DND-41 (cell line): ENCODE results near the gene SMARCD1.

ENCODE experiments used
- ATAC-seq: fragments of 200-7000 bp; cut with Tn5 transposase; 3 replicates; pipeline ENCODE4 v1.9.1; 2021; ENCODE audit warnings: low read depth; ENCODE audit not compliant: insufficient read depth
- DNase-seq: peaks from one replicate; pipeline ENCODE4 v3.0.0-alpha.2; 2020
- H2AFZ ChIP-seq: 2 replicates; pipeline ENCODE4 v1.6.0; 2012; ENCODE audit warnings: low read depth, low read length
- H3K27ac ChIP-seq: 2 replicates; pipeline ENCODE4 v1.5.1; 2012; ENCODE audit warnings: low read length, inconsistent platforms
- H3K27me3 ChIP-seq: fragments of 200-600 bp; sonication (generic); 2 replicates; pipeline ENCODE4 v1.6.0; 2012; ENCODE audit warnings: low read length, mild to moderate bottlenecking, inconsistent platforms; ENCODE audit not compliant: insufficient read depth, poor library complexity
- H3K36me3 ChIP-seq: 2 replicates; pipeline ENCODE4 v1.5.1; 2012; ENCODE audit warnings: low read length, inconsistent platforms; ENCODE audit not compliant: insufficient read depth
- H3K4me1 ChIP-seq: 2 replicates; pipeline ENCODE4 v1.5.1; 2012; ENCODE audit warnings: mild to moderate bottlenecking, low read length; ENCODE audit not compliant: insufficient read depth
- H3K4me2 ChIP-seq: 2 replicates; pipeline ENCODE4 v1.6.0; 2012; ENCODE audit warnings: mild to moderate bottlenecking, moderate library complexity, low read length, inconsistent platforms; ENCODE audit not compliant: insufficient read depth
- H3K4me3 ChIP-seq, 2 experiments: fragments of 200-600 bp in 1 of 2; shearing (Covaris generic) in 1 of 2; 2 replicates each; pipeline ENCODE4 v1.5.1; 2012 to 2016; ENCODE audit warnings: inconsistent platforms in 2 of 2, low read length in 2 of 2, mild to moderate bottlenecking in 2 of 2, low read depth in 1 of 2, moderate library complexity in 1 of 2
- H3K79me2 ChIP-seq: 2 replicates; pipeline ENCODE4 v1.6.0; 2012; ENCODE audit warnings: low read length, inconsistent platforms; ENCODE audit not compliant: insufficient read depth
- H3K9ac ChIP-seq: 2 replicates; pipeline ENCODE4 v1.6.0; 2012; ENCODE audit warnings: low read depth, mild to moderate bottlenecking, inconsistent platforms, low read length, moderate library complexity
- H3K9me3 ChIP-seq: 2 replicates; pipeline ENCODE4 v1.5.1; 2012; ENCODE audit warnings: low read length, moderate library complexity, mild to moderate bottlenecking, inconsistent platforms; ENCODE audit not compliant: insufficient read depth, severe bottlenecking
- H4K20me1 ChIP-seq: 2 replicates; pipeline ENCODE4 v1.6.0; 2012; ENCODE audit warnings: low read length; ENCODE audit not compliant: insufficient read depth
- CTCF ChIP-seq: IDR thresholded peaks from 2 replicates; pipeline ENCODE4 v1.5.1; 2012; ENCODE audit warnings: borderline replicate concordance, low read length, moderate library complexity, mild to moderate bottlenecking; ENCODE audit not compliant: poor library complexity, severe bottlenecking; ENCODE audit errors: extremely low read depth
- EZH2 ChIP-seq: IDR thresholded peaks from 3 replicates; pipeline ENCODE4 v1.6.1; 2012; ENCODE audit warnings: borderline replicate concordance, low read depth, mild to moderate bottlenecking, moderate library complexity, low read length, inconsistent platforms; ENCODE audit not compliant: severe bottlenecking

The SMARCD1 gene

GRCh38 chr12:50084775-50085614, at the start of gene SMARCD1:
Gene SMARCD1 (plus strand): TSS chr12:50085342. CDS start chr12:50085370, 28 bp downstream.
- peak; percentile 95 for DNase-seq
- Histone ChIP-seq H3K36me3 (peaks cover 41% of the 10 kb centered on the region), H3K9me3 (no peaks in the 10 kb centered on the region), H3K27me3 (no peaks in the 10 kb centered on the region), H3K4me3 (peak within 1 kb of the TSS; percentile 80 to 98), H3K4me1 (peaks cover 43% of the 10 kb centered on the region), H3K27ac (peak within 1 kb of the TSS; percentile 88), H3K79me2 (peaks cover 49% of the 10 kb centered on the region), H3K4me2 (peak within 1 kb of the TSS; percentile 97), H4K20me1 (peaks cover 26% of the 10 kb centered on the region), H3K9ac (peak within 1 kb of the TSS; percentile 79), H2AFZ (peak within 1 kb of the TSS; percentile 99)
- TF ChIP-seq EZH2 (no peak), CTCF (peak; percentile 87)
- ATAC-seq: peak; percentile 91

- no peak for TF ChIP-seq CTCF
- TF ChIP-seq EZH2: no peak
- H3K4me2 ChIP-seq: no peak overlapping the region
- no peaks in the 10 kb centered on the region for H3K4me1 ChIP-seq
- ATAC-seq (no peak), DNase-seq (no peak)
- no peak overlapping the region for H2AFZ ChIP-seq
- H3K9me3 ChIP-seq: no peaks in the 10 kb centered on the region
- H4K20me1 ChIP-seq: no peaks in the 10 kb centered on the region
- no peak overlapping the region for H3K27ac ChIP-seq
- no peak overlapping the region for H3K9ac ChIP-seq
- H3K27me3 ChIP-seq: peaks cover 4% of the 10 kb centered on the region
- H3K4me3 ChIP-seq: no peak overlapping the region
- no peaks in the 10 kb centered on the region for H3K36me3 ChIP-seq
- H3K79me2 ChIP-seq: no peaks in the 10 kb centered on the region
Observed at GRCh38 chr12:50038336-50038735, 46.8 kb upstream of the SMARCD1 start.

- Histone ChIP-seq H3K4me3 (no peak overlapping the region), H3K27ac (no peak overlapping the region), H3K4me2 (no peak overlapping the region), H3K9me3 (no peaks in the 10 kb centered on the region), H3K27me3 (peaks cover 4% of the 10 kb centered on the region), H3K79me2 (no peaks in the 10 kb centered on the region), H3K4me1 (no peaks in the 10 kb centered on the region), H4K20me1 (no peaks in the 10 kb centered on the region), H2AFZ (peak overlapping the region; percentile 63), H3K36me3 (no peaks in the 10 kb centered on the region), H3K9ac (no peak overlapping the region)
- peak; percentile 86 for DNase-seq
- TF ChIP-seq CTCF: peak; percentile 98
- TF ChIP-seq EZH2: no peak
- ATAC-seq: peak; percentile 99
Observed at GRCh38 chr12:50039151-50039835, 45.8 kb upstream of the SMARCD1 start.
